Measurements from ENCODE around the gene PKN1. TPM values are rescaled to one million over a fixed set of nuclear protein-coding genes. Genes with fewer than 3 reads are reported as not detected.
A peak's percentile ranks its signal among the peaks of the same experiment; 100 is the strongest.

Gene PKN1
- total and polyA plus RNA-seq, 9 of the 15 experiments (the other 6 are each of a cell fraction or from before 2014, with no cell fraction given) = 0.30 to 228 (median 77.5) TPM

DNA sequence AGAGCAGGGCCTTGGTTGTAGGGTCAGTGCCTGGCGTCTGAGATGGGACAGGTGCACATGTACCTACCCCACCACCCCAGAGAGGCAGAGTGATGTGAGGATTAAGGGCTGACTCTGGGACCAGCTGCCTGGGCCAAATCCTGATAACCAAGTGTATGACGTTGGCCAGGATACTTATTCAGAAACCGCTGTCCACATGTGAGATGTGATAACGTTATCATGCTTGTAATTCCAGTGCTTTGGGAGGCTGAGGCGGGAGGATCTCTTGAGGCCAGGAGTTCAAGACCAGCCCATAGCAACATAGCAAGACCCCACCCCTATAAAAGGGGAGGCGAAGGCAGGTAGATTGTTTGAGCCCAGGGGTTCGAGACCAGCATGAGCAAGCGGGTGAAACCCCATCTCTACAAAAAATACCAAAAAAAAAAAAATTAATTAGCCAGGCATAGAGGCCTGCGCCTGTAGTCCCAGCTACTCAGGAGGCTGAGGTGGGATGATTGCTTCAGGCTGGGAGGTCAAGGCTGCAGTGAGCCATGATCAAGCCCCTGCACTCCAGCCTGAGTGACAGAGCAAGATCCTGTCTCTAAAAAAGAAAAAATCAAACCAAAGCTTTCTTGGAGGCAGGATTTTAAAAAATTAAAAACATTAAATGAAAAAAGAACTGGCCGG is 41.8 kb upstream of the PKN1 start (continued):
- TF ChIP-seq, protein P1, sequence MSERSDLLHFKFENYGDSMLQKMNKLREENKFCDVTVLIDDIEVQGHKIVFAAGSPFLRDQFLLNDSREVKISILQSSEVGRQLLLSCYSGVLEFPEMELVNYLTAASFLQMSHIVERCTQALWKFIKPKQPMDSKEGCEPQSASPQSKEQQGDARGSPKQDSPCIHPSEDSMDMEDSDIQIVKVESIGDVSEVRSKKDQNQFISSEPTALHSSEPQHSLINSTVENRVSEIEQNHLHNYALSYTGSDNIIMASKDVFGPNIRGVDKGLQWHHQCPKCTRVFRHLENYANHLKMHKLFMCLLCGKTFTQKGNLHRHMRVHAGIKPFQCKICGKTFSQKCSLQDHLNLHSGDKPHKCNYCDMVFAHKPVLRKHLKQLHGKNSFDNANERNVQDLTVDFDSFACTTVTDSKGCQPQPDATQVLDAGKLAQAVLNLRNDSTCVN (CRISPR knock-in tag; IDR thresholded peaks at IDR 0.05) = no peak
- TF ChIP-seq ZNF696 (CRISPR knock-in tag; conservative IDR thresholded peaks at IDR 0.05) (no peak), ZNF282 (CRISPR knock-in tag; IDR thresholded peaks at IDR 0.05) (no peak), CREB3 (tag; conservative IDR thresholded peaks at IDR 0.05; ENCODE audit: low read depth) (no peak), ZNF586 (CRISPR knock-in tag; conservative IDR thresholded peaks at IDR 0.05) (no peak), PPARD (CRISPR knock-in tag; IDR thresholded peaks at IDR 0.05) (no peak), HNRNPL (IDR thresholded peaks at IDR 0.05; ENCODE audit: low read depth, low read length) (no peak), GATAD2A (IDR thresholded peaks at IDR 0.05) (no peak), SRSF7 (optimal IDR thresholded peaks at IDR 0.05; ENCODE audit: low read depth, low read length) (no peak), TRIM28 (IDR thresholded peaks at IDR 0.05) (no peak), C11orf30 (IDR thresholded peaks at IDR 0.05; ENCODE audit: low read depth) (no peak), LARP7 (IDR thresholded peaks at IDR 0.05) (no peak), RFX5 (IDR thresholded peaks at IDR 0.05; ENCODE audit: low read depth, low read length) (no peak), TOE1 (IDR thresholded peaks at IDR 0.05; ENCODE audit: borderline replicate concordance) (no peak), TOE1 (CRISPR knock-in tag; IDR thresholded peaks at IDR 0.05; ENCODE audit: borderline replicate concordance, low read depth) (no peak; the same call in 1 of the 2 replicates), ZMIZ1 (IDR thresholded peaks at IDR 0.05; ENCODE audit: low read depth in 2 of 2, low read length in 2 of 2) (peak in 1 of 2 experiments; percentile 89; a peak in 2 of 4 replicates), RAD21 (CRISPR knock-in tag; conservative IDR thresholded peaks at IDR 0.05 in 1 of 2, IDR thresholded peaks at IDR 0.05 in 1 of 2) (0 out of 4 replicates have a peak, but pooled peaks of 1 of the 2 experiments have one; percentile 3), RBFOX2 (IDR thresholded peaks at IDR 0.05; ENCODE audit: low read depth, low read length) (no peak), POLR3G (IDR thresholded peaks at IDR 0.05; ENCODE audit: extremely low read depth, insufficient read length, insufficient replicate concordance) (no peak), ZNF146 (CRISPR knock-in tag; IDR thresholded peaks at IDR 0.05; ENCODE audit: unreplicated experiment) (no peak)
- TF ChIP-seq, protein P2, sequence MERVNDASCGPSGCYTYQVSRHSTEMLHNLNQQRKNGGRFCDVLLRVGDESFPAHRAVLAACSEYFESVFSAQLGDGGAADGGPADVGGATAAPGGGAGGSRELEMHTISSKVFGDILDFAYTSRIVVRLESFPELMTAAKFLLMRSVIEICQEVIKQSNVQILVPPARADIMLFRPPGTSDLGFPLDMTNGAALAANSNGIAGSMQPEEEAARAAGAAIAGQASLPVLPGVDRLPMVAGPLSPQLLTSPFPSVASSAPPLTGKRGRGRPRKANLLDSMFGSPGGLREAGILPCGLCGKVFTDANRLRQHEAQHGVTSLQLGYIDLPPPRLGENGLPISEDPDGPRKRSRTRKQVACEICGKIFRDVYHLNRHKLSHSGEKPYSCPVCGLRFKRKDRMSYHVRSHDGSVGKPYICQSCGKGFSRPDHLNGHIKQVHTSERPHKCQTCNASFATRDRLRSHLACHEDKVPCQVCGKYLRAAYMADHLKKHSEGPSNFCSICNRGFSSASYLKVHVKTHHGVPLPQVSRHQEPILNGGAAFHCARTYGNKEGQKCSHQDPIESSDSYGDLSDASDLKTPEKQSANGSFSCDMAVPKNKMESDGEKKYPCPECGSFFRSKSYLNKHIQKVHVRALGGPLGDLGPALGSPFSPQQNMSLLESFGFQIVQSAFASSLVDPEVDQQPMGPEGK (CRISPR knock-in tag; IDR thresholded peaks at IDR 0.05; ENCODE audit: borderline replicate concordance) = no peak
